ENCODE measurements around the gene CCDC182.

GRCh38 chr17:57745242-57745641 lies at the start of gene CCDC182:
- TF ChIP-seq CTCF (IDR thresholded peaks at IDR 0.05) (no peak), POLR2A (IDR thresholded peaks at IDR 0.05) (no peak)

Data from upper lobe of left lung (tissue), 4 donors.